A549 (cell line): ENCODE results near the gene ROPN1B. TPM values are rescaled to one million over a fixed set of nuclear protein-coding genes. Genes with fewer than 3 reads are reported as not detected.
"Not testable (repeated sequence)": the region's sequence is repeated elsewhere in the genome, so short reads cannot be mapped to it uniquely, and the experiment has no call there.

Experiments used
- ATAC-seq, 2 experiments: fragments of 200-7000 bp in 1 of 2; fragments of >200 bp in 1 of 2; cut with Nextera tagmentation in 1 of 2; cut with Tn5 transposase in 1 of 2; 3 replicates each; pipeline versions ENCODE4 v1.8.0 to v1.9.1; 2018 to 2020; ENCODE audit warnings: mild to moderate bottlenecking in 1 of 2, moderate library complexity in 1 of 2
- CTCF ChIA-PET: fragments of 300-600 bp; sonication (Branson Sonifier 250); formaldehyde crosslinking; extraction: SDS; loops from one replicate; lab custom pipeline; 2021; ENCODE audit warnings: antibody characterized with exemption, inconsistent platforms; lab: Yijun Ruan, JAX
- POLR2A ChIA-PET: fragments of 350-600 bp; formaldehyde crosslinking; extraction: SDS; loops from one replicate; lab custom pipeline; 2021; ENCODE audit warnings: antibody characterized with exemption, inconsistent platforms; lab: Yijun Ruan, JAX
- DNase-seq, 2 experiments: peaks; one replicate each; pipeline versions ENCODE4 v3.0.0 to v3.0.0-alpha.2; 2011 to 2016; ENCODE audit warnings: low read depth in 1 of 2, low spot score in 1 of 2
- FAIRE-seq: peaks from 2 replicates; lab custom pipeline; 2011; peaks lifted over from hg19 to GRCh38; lab: Jason Lieb, UNC
- H3K27ac ChIP-seq, 2 experiments: fragments of >200 bp; sonication (Bioruptor Twin); formaldehyde crosslinking; 3 replicates each; pipeline ENCODE4 v1.5.1; 2016 to 2017
- H3K4me1 ChIP-seq: fragments of >200 bp; sonication (Bioruptor Twin); formaldehyde crosslinking; 3 replicates; pipeline ENCODE4 v1.6.1; 2016
- H3K4me2 ChIP-seq: fragments of >200 bp; sonication (Bioruptor Twin); formaldehyde crosslinking; 3 replicates; pipeline ENCODE4 v1.6.1; 2016
- H3K4me3 ChIP-seq: fragments of >200 bp; sonication (Bioruptor Twin); formaldehyde crosslinking; 3 replicates; pipeline ENCODE4 v1.5.1; 2016
- H3K9me3 ChIP-seq: fragments of >200 bp; sonication (Bioruptor Twin); formaldehyde crosslinking; 3 replicates; pipeline ENCODE4 v1.6.1; 2016
- BHLHE40 ChIP-seq: IDR thresholded peaks from 2 replicates; pipeline ENCODE4 v1.6.1; 2012; ENCODE audit warnings: low read depth, low read length, inconsistent platforms
- CBX2 ChIP-seq: fragments of 200-600 bp; sonication (generic); IDR thresholded peaks from 2 replicates; pipeline ENCODE4 v1.6.1; 2016; ENCODE audit warnings: low read depth, mild to moderate bottlenecking, borderline replicate concordance
- CBX8 ChIP-seq: fragments of 200-600 bp; sonication (generic); IDR thresholded peaks from 2 replicates; pipeline ENCODE4 v1.6.1; 2016
- CHD4 ChIP-seq: fragments of 200-600 bp; sonication (generic); IDR thresholded peaks from 2 replicates; pipeline ENCODE4 v1.6.1; 2016; ENCODE audit warnings: antibody characterized with exemption, mild to moderate bottlenecking, borderline replicate concordance
- EHMT2 ChIP-seq: fragments of 200-600 bp; sonication (generic); IDR thresholded peaks from 2 replicates; pipeline ENCODE4 v1.6.1; 2016; ENCODE audit warnings: antibody characterized with exemption, low read depth, mild to moderate bottlenecking, moderate library complexity
- FOSL2 ChIP-seq, 2 experiments: fragments of 450-650 bp in 1 of 2; fragments of >200 bp in 1 of 2; sonication (Bioruptor Twin) in 1 of 2; formaldehyde crosslinking; IDR thresholded peaks; 2 replicates each; pipeline versions ENCODE4 v1.5.0 to v1.6.1; 2016 to 2020; ENCODE audit warnings: mild to moderate bottlenecking in 1 of 2, moderate library complexity in 1 of 2
- HDAC2 ChIP-seq: fragments of 200-600 bp; sonication (generic); IDR thresholded peaks from 2 replicates; pipeline ENCODE4 v1.6.1; 2016
- HEYL ChIP-seq: fragments of 250-450 bp; sonication (Bioruptor Pico); IDR thresholded peaks from 2 replicates; pipeline ENCODE4 v1.8.0; 2021; ENCODE audit warnings: mild to moderate bottlenecking, moderate library complexity
- HOXB5 ChIP-seq: fragments of 250-450 bp; sonication (Bioruptor Pico); IDR thresholded peaks from 2 replicates; pipeline ENCODE4 v1.5.0; 2020; ENCODE audit warnings: mild to moderate bottlenecking, moderate library complexity
- JUNB ChIP-seq: fragments of >200 bp; sonication (Bioruptor Twin); formaldehyde crosslinking; IDR thresholded peaks from 2 replicates; pipeline ENCODE4 v1.6.1; 2016
- NFE2L2 ChIP-seq: fragments of 150-350 bp; conservative IDR thresholded peaks from 2 replicates; pipeline ENCODE4 v1.6.1; 2014; ENCODE audit warnings: low read length
- NPAS2 ChIP-seq: fragments of 250-450 bp; sonication (Bioruptor Pico); IDR thresholded peaks from 2 replicates; pipeline ENCODE4 v1.8.0; 2022; ENCODE audit warnings: mild to moderate bottlenecking, moderate library complexity, borderline replicate concordance
- PHF8 ChIP-seq: fragments of 200-600 bp; sonication (generic); IDR thresholded peaks from 2 replicates; pipeline ENCODE4 v1.6.1; 2016; ENCODE audit warnings: low read depth, mild to moderate bottlenecking, antibody characterized with exemption, moderate library complexity, borderline replicate concordance
- POLR2A ChIP-seq: IDR thresholded peaks from 2 replicates; pipeline ENCODE4 v1.6.1; 2012; ENCODE audit warnings: mild to moderate bottlenecking, low read length
- RARB ChIP-seq: fragments of 250-450 bp; sonication (Bioruptor Pico); IDR thresholded peaks from 2 replicates; pipeline ENCODE4 v1.8.0; 2021; ENCODE audit warnings: mild to moderate bottlenecking, moderate library complexity
- RCOR1 ChIP-seq: fragments of 150-350 bp; IDR thresholded peaks from 2 replicates; pipeline ENCODE4 v1.6.1; 2014; ENCODE audit warnings: antibody characterized with exemption, low read length, low read depth
- RFX5 ChIP-seq: fragments of 450-650 bp; IDR thresholded peaks from 2 replicates; pipeline ENCODE4 v1.7.1; 2014; ENCODE audit warnings: antibody characterized with exemption, mild to moderate bottlenecking, moderate library complexity
- RNF2 ChIP-seq: fragments of 200-600 bp; sonication (generic); IDR thresholded peaks from 2 replicates; pipeline ENCODE4 v1.6.1; 2016; ENCODE audit warnings: low read depth, mild to moderate bottlenecking, antibody characterized with exemption, moderate library complexity, borderline replicate concordance
- WGBS: methylation state at CpG from one replicate; pipeline ENCODE4 v1.1.6; 2017; ENCODE audit errors: missing lambda C conversion rate; 5-methylcytosine and 5-hydroxymethylcytosine counted together
- polyA plus RNA-seq, 4 experiments: library from polyadenylated mRNA; depleted of rRNA in 3 of 4; stranded (reverse); fragments of >200 nt; fragmentation: RNase III in 1 of 4; extraction: RNeasy Plus Mini Kit Qiagen cat#74134 plus additional on column Dnase treatment in 1 of 4; gene quantifications; 2 replicates in 3 of 4; 3 replicates in 1 of 4; pipeline ENCODE4 v1.2.3, GENCODE V29; 2011 to 2017
- TF ChIP-seq, protein P1 (sequence below): IDR thresholded peaks from 2 replicates; pipeline ENCODE4 v1.6.1; 2012; ENCODE audit warnings: low read depth, borderline replicate concordance
- TF ChIP-seq, protein P2 (sequence below): fragments of >200 bp; sonication (Bioruptor Twin); formaldehyde crosslinking; IDR thresholded peaks from 3 replicates; pipeline ENCODE4 v1.6.1; 2016
- TF ChIP-seq, protein P3 (sequence below): fragments of 200-600 bp; sonication (generic); IDR thresholded peaks from 2 replicates; pipeline ENCODE4 v1.6.1; 2016; ENCODE audit warnings: antibody characterized with exemption, mild to moderate bottlenecking, moderate library complexity

Gene ROPN1B
- polyA plus RNA-seq, 2 of the 4 experiments (the other 2 are of a cell fraction), result not detected

- no CpG with 5 or more reads among the region's 14 CpGs for WGBS
- TF ChIP-seq, protein P1, sequence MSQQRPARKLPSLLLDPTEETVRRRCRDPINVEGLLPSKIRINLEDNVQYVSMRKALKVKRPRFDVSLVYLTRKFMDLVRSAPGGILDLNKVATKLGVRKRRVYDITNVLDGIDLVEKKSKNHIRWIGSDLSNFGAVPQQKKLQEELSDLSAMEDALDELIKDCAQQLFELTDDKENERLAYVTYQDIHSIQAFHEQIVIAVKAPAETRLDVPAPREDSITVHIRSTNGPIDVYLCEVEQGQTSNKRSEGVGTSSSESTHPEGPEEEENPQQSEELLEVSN, result no peak
- TF ChIP-seq RARB (no peak), EHMT2 (no peak), CHD4 (no peak), JUNB (no peak), RCOR1 (no peak)
- TF ChIP-seq, protein P2, sequence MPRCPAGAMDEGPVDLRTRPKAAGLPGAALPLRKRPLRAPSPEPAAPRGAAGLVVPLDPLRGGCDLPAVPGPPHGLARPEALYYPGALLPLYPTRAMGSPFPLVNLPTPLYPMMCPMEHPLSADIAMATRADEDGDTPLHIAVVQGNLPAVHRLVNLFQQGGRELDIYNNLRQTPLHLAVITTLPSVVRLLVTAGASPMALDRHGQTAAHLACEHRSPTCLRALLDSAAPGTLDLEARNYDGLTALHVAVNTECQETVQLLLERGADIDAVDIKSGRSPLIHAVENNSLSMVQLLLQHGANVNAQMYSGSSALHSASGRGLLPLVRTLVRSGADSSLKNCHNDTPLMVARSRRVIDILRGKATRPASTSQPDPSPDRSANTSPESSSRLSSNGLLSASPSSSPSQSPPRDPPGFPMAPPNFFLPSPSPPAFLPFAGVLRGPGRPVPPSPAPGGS, result no peak
- DNase-seq, result no peak
- ChIA-PET CTCF (no interaction called here), POLR2A (no interaction called here)
- no peaks in the 10 kb centered on the region for H3K4me1 ChIP-seq
- H3K4me2 ChIP-seq, result no peak overlapping the region
- FAIRE-seq, result no peak
- no peak overlapping the region for H3K27ac ChIP-seq
- no peak overlapping the region for H3K4me3 ChIP-seq
- H3K9me3 ChIP-seq, result no peaks in the 10 kb centered on the region
- ATAC-seq, result no peak
Observed at GRCh38 chr3:125960066-125960424, 8.9 kb upstream of the ROPN1B start.

GRCh38 chr3:125960456-125961288 lies 8.3 kb upstream of the ROPN1B start:
- POLR2A ChIA-PET, result no interaction called here
- CTCF ChIA-PET, result no interaction called here
- Histone ChIP-seq H3K4me2 (no peak overlapping the region), H3K4me3 (no peak overlapping the region), H3K9me3 (no peaks in the 10 kb centered on the region), H3K4me1 (no peaks in the 10 kb centered on the region), H3K27ac (no peak overlapping the region)
- FAIRE-seq (no peak), DNase-seq (no peak), ATAC-seq (no peak)
- TF ChIP-seq RFX5 (no peak), RNF2 (no peak), HDAC2 (no peak)
- 67% methylated on average over 7 of the region's 11 CpGs for WGBS

- POLR2A ChIA-PET, result no interaction called here
- ATAC-seq, result no peak
- Histone ChIP-seq H3K4me3 (no peak overlapping the region), H3K4me2 (no peak overlapping the region), H3K4me1 (no peaks in the 10 kb centered on the region), H3K27ac (no peak overlapping the region), H3K9me3 (no peaks in the 10 kb centered on the region)
- CTCF ChIA-PET, result no interaction called here
- FAIRE-seq, result no peak
- WGBS, result 90% methylated on average over 6 of the region's 6 CpGs
- DNase-seq, result no peak
- TF ChIP-seq RFX5 (no peak), RNF2 (no peak), CBX8 (no peak), RARB (no peak), NPAS2 (CRISPR knock-in tag) (no peak), PHF8 (no peak), HOXB5 (CRISPR knock-in tag) (no peak), FOSL2 (IDR thresholded peaks at IDR 0.05) (no peak), FOSL2 (CRISPR knock-in tag; IDR thresholded peaks at IDR 0.05) (no peak), POLR2A (no peak), BHLHE40 (no peak), NFE2L2 (no peak), HEYL (CRISPR knock-in tag) (no peak), CBX2 (no peak)
Observed at GRCh38 chr3:125961289-125961589, 7.7 kb upstream of the ROPN1B start.

- H3K4me3 ChIP-seq, CTCF ChIA-PET, POLR2A ChIA-PET, FAIRE-seq, H3K27ac ChIP-seq, H3K9me3 ChIP-seq, ATAC-seq, H3K4me1 ChIP-seq, DNase-seq, H3K4me2 ChIP-seq: not testable (repeated sequence)
- TF ChIP-seq, protein P3, sequence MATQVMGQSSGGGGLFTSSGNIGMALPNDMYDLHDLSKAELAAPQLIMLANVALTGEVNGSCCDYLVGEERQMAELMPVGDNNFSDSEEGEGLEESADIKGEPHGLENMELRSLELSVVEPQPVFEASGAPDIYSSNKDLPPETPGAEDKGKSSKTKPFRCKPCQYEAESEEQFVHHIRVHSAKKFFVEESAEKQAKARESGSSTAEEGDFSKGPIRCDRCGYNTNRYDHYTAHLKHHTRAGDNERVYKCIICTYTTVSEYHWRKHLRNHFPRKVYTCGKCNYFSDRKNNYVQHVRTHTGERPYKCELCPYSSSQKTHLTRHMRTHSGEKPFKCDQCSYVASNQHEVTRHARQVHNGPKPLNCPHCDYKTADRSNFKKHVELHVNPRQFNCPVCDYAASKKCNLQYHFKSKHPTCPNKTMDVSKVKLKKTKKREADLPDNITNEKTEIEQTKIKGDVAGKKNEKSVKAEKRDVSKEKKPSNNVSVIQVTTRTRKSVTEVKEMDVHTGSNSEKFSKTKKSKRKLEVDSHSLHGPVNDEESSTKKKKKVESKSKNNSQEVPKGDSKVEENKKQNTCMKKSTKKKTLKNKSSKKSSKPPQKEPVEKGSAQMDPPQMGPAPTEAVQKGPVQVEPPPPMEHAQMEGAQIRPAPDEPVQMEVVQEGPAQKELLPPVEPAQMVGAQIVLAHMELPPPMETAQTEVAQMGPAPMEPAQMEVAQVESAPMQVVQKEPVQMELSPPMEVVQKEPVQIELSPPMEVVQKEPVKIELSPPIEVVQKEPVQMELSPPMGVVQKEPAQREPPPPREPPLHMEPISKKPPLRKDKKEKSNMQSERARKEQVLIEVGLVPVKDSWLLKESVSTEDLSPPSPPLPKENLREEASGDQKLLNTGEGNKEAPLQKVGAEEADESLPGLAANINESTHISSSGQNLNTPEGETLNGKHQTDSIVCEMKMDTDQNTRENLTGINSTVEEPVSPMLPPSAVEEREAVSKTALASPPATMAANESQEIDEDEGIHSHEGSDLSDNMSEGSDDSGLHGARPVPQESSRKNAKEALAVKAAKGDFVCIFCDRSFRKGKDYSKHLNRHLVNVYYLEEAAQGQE, result peak; percentile 50; the same call in 1 of the 2 replicates
- WGBS, result 6% methylated on average over 1 of the region's 1 CpG
Observed at GRCh38 chr3:125963834-125964233, 5.1 kb upstream of the ROPN1B start.
